Measurements from ENCODE around the gene FAM13A. TPM values are rescaled to one million over a fixed set of nuclear protein-coding genes. Genes with fewer than 3 reads are reported as not detected.

Gene FAM13A
- total and polyA plus RNA-seq, 8 donors, result 6.0 to 132 (median 45.7) TPM

DNA sequence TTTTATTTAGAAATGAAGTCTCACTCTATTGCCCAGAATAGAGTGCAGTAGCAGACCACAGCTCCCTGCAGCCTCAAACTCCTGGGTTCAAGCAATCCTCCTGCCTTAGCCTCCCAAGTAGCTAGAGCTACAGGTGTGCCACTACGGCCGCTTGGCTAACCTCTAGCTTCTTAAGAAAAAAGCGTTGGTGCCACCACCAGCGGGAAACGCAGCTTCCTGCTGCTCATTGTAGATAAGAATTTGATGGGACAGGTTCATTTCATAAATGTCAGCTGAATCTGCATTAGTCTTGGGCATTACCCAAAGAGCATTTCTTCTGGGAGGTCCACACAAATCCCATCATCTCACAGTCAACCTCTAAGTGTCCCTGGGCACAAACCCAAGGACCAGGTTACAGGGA lies 326.2 kb downstream of the FAM13A start:
- TF ChIP-seq POLR2A (IDR thresholded peaks at IDR 0.05) (no peak), POLR2AphosphoS5 (IDR thresholded peaks at IDR 0.05) (no peak), EP300 (IDR thresholded peaks at IDR 0.05) (no peak)
- TF ChIP-seq, protein P1, sequence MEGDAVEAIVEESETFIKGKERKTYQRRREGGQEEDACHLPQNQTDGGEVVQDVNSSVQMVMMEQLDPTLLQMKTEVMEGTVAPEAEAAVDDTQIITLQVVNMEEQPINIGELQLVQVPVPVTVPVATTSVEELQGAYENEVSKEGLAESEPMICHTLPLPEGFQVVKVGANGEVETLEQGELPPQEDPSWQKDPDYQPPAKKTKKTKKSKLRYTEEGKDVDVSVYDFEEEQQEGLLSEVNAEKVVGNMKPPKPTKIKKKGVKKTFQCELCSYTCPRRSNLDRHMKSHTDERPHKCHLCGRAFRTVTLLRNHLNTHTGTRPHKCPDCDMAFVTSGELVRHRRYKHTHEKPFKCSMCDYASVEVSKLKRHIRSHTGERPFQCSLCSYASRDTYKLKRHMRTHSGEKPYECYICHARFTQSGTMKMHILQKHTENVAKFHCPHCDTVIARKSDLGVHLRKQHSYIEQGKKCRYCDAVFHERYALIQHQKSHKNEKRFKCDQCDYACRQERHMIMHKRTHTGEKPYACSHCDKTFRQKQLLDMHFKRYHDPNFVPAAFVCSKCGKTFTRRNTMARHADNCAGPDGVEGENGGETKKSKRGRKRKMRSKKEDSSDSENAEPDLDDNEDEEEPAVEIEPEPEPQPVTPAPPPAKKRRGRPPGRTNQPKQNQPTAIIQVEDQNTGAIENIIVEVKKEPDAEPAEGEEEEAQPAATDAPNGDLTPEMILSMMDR (IDR thresholded peaks at IDR 0.05), result no peak
- Histone ChIP-seq H3K36me3 (peaks cover 35 to 80% (median 77%) of the 10 kb centered on the region in 4 donors), H3K4me1 (peaks cover 0 to 25% (median 12%) of the 10 kb centered on the region in 4 donors), H3K27ac (no peak overlapping the region), H3K9me3 (no peaks in the 10 kb centered on the region), H3K27me3 (no peaks in the 10 kb centered on the region), H3K4me3 (no peak overlapping the region)
- DNase-seq, result no peak
- intact Hi-C loops (cut with DNase I; ENCODE audit: low total_unique reads), result no loop called here
- 82 to 93% (median 85%) methylated on average over 5 of the region's 5 CpGs for WGBS, 5 donors

DNA sequence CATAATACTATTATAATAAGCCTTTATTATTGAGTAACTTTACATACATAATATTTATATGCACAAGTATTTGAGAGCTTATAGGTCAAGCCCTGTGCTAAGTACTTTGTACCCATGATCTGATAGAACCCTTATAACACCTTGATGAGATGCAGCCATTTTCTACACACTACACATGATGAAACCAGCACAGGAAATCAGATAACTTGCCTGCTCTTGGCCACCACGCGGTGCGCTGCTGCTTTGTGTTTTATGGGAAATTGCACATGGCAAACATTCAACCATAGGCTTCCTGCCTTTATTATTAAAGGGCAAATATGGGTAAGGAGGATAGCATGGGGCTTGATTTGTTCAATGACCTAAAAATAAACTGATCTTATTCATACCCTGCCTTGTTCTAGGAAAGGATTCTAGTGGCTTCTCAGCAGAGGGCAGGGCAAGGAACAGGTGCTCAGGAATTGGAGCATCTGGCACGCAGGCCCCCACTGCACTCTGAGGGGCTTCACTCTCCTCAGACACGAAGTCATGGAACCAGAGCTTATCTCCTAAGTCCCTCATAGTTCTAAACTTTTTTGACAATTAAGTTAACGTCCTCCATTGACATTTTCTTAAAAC lies 327.7 kb downstream of the FAM13A start:
- no peak for TF ChIP-seq EP300 (IDR thresholded peaks at IDR 0.05)
- TF ChIP-seq POLR2A (IDR thresholded peaks at IDR 0.05), result no peak
- TF ChIP-seq, protein P1 (IDR thresholded peaks at IDR 0.05), result no peak
- TF ChIP-seq POLR2AphosphoS5 (IDR thresholded peaks at IDR 0.05), result no peak
- no peaks in the 10 kb centered on the region for H3K27me3 ChIP-seq
- 72 to 89% (median 83%) methylated on average over 6 of the region's 6 CpGs for WGBS, 5 donors
- H3K4me3 ChIP-seq, result no peak overlapping the region
- H3K36me3 ChIP-seq, result peaks cover 40 to 89% (median 84%) of the 10 kb centered on the region in 4 donors
- intact Hi-C loops (cut with DNase I; ENCODE audit: low total_unique reads), result no loop called here
- DNase-seq, result no peak
- H3K9me3 ChIP-seq, result no peaks in the 10 kb centered on the region
- no peak overlapping the region for H3K27ac ChIP-seq
- H3K4me1 ChIP-seq, result peaks cover 0 to 9% (median 2%) of the 10 kb centered on the region in 4 donors

DNA sequence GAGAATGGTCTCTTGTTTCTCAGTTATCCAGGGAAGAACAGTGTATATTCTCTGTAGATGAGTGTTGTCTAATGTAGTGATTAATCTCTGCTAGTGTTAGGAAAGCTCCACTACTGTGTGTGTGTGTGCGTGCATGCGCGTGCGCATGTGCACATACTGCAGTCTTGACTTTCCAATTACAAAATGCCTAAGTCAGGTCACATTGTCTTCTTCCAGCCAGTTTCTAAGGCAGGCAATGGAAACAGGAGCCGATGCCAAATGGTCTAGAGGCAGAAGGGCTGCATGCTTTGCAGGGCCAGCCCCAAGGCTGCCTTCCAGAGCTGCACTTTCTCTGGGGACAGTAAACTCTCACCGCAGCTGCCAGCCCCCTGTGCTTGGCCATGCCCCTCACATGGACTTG lies 328.8 kb downstream of the FAM13A start:
- no peak overlapping the region for H3K4me3 ChIP-seq
- H3K27ac ChIP-seq, result no peak overlapping the region
- DNase-seq, result no peak
- peaks cover 45 to 94% (median 88%) of the 10 kb centered on the region in 4 donors for H3K36me3 ChIP-seq
- WGBS, 5 donors, result 90 to 97% (median 93%) methylated on average over 6 of the region's 6 CpGs
- H3K9me3 ChIP-seq, result no peaks in the 10 kb centered on the region
- peaks cover 0 to 6% (median 2%) of the 10 kb centered on the region in 4 donors for H3K4me1 ChIP-seq
- TF ChIP-seq POLR2AphosphoS5 (IDR thresholded peaks at IDR 0.05) (no peak), POLR2A (IDR thresholded peaks at IDR 0.05) (no peak), EP300 (IDR thresholded peaks at IDR 0.05) (no peak)
- TF ChIP-seq, protein P1 (IDR thresholded peaks at IDR 0.05), result no peak
- intact Hi-C loops (cut with DNase I; ENCODE audit: low total_unique reads), result no loop called here
- no peaks in the 10 kb centered on the region for H3K27me3 ChIP-seq

DNA sequence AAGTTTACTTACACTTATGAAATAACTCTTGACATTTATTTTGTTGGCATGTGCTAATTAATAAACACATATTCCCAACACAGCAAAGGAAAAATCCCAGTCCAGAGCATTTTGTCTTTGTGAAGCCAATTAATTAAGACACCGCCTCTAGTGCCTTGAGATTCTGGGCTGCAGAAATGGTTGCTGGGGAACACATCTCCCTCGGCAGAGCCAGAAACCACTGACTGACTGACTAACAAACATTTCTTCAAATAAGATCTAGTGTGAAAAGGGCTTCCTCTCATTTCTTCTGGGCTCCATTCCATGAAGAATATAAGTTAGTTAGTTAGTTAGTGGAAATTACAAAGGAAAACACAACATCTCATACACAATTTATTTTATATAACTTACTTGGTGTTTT lies 331.0 kb downstream of the FAM13A start:
- WGBS, 5 donors, result 80 to 91% (median 85%) methylated on average over 2 of the region's 2 CpGs
- Histone ChIP-seq H3K27me3 (no peaks in the 10 kb centered on the region), H3K36me3 (peaks cover 43 to 100% (median 95%) of the 10 kb centered on the region in 4 donors), H3K9me3 (no peaks in the 10 kb centered on the region), H3K4me3 (no peak overlapping the region), H3K27ac (no peak overlapping the region), H3K4me1 (peaks cover 0 to 11% (median 5%) of the 10 kb centered on the region in 4 donors)
- TF ChIP-seq EP300 (IDR thresholded peaks at IDR 0.05), result no peak
- TF ChIP-seq POLR2AphosphoS5 (IDR thresholded peaks at IDR 0.05), result no peak
- no peak for TF ChIP-seq POLR2A (IDR thresholded peaks at IDR 0.05)
- TF ChIP-seq, protein P1 (IDR thresholded peaks at IDR 0.05), result no peak
- no peak for DNase-seq
- intact Hi-C loops (cut with DNase I; ENCODE audit: low total_unique reads), result no loop called here
